ENCODE measurements around the gene CNTNAP5.

The CNTNAP5 gene

GRCh38 chr2:124953921-124954320, 928.8 kb downstream of the CNTNAP5 start:
- in situ Hi-C loops (cut with MboI; ENCODE audit: low sequenced_read_pairs): no loop called here

- in situ Hi-C loops (cut with MboI; ENCODE audit: low sequenced_read_pairs): no loop called here
Measured at GRCh38 chr2:124959581-124959980, 934.5 kb downstream of the CNTNAP5 start.

GRCh38 chr2:124961132-124961531, 936.0 kb downstream of the CNTNAP5 start:
- in situ Hi-C loops (cut with MboI; ENCODE audit: low sequenced_read_pairs): no loop called here

All from HL-60/S4 treated with retinoic acid at 250 ng/mL for 4 days and 3 days (cell line).